HG03196 (cell line): ENCODE data around the gene ZNF469.

Source experiments
- ATAC-seq: cut with Tn5 transposase; IDR thresholded peaks from one replicate; pipeline ENCODE4 v1.9.1; 2021; ENCODE audit not compliant: unreplicated experiment

Gene ZNF469

GRCh38 chr16:88421871-88422433 lies 39.2 kb downstream of the ZNF469 start:
- no peak for ATAC-seq

- ATAC-seq, result no peak
Observed at GRCh38 chr16:88422733-88423447, 40.1 kb downstream of the ZNF469 start.

GRCh38 chr16:88423448-88423850 lies 40.7 kb downstream of the ZNF469 start:
- ATAC-seq, result no peak

- no peak for ATAC-seq
Observed at GRCh38 chr16:88424587-88425235, 42.0 kb downstream of the ZNF469 start.

- ATAC-seq, result no peak
Observed at GRCh38 chr16:88426018-88426417, 43.3 kb downstream of the ZNF469 start.

GRCh38 chr16:88427376-88427775 lies 44.6 kb downstream of the ZNF469 start:
- ATAC-seq, result no peak

- no peak for ATAC-seq
Observed at GRCh38 chr16:88428156-88428555, 45.4 kb downstream of the ZNF469 start.

GRCh38 chr16:88428616-88429386 lies 46.0 kb downstream of the ZNF469 start:
- ATAC-seq, result no peak

- ATAC-seq, result no peak
Observed at GRCh38 chr16:88429387-88430184, 46.8 kb downstream of the ZNF469 start.

- ATAC-seq, result no peak
Observed at GRCh38 chr16:88430185-88430523, 47.4 kb downstream of the ZNF469 start.

GRCh38 chr16:88430524-88431446 lies 48.0 kb downstream of the ZNF469 start:
- no peak for ATAC-seq

GRCh38 chr16:88431651-88432050 lies 48.9 kb downstream of the ZNF469 start:
- no peak for ATAC-seq

GRCh38 chr16:88432174-88432573 lies 49.4 kb downstream of the ZNF469 start:
- ATAC-seq, result no peak
